Neural progenitor cell (in vitro differentiated cells): ENCODE results near the gene IFNA16.
"Not testable (repeated sequence)": the region's sequence is repeated elsewhere in the genome, so short reads cannot be mapped to it uniquely, and the experiment has no call there.

Experiments used
- CTCF ChIP-seq: fragments of 200-600 bp; sonication (generic); IDR thresholded peaks from 2 replicates; pipeline ENCODE4 v1.5.1; 2017; ENCODE audit warnings: antibody characterized with exemption, mild to moderate bottlenecking
- EZH2 ChIP-seq: fragments of 200-600 bp; sonication (generic); IDR thresholded peaks from 2 replicates; pipeline ENCODE4 v1.6.1; 2017; ENCODE audit warnings: antibody characterized with exemption, mild to moderate bottlenecking, moderate library complexity
- EZH2phosphoT487 ChIP-seq: fragments of 200-600 bp; sonication (generic); IDR thresholded peaks from 2 replicates; pipeline ENCODE4 v1.6.1; 2017; ENCODE audit warnings: antibody characterized with exemption

- TF ChIP-seq CTCF, EZH2, EZH2phosphoT487: not testable (repeated sequence)
Observed at GRCh38 chr9:21187487-21187886, 29.6 kb downstream of the IFNA16 start, which contains the start of gene IFNA4.
